GM21367 (cell line): Measurements from ENCODE around the gene ROS1.
"Not testable (repeated sequence)": the region's sequence is repeated elsewhere in the genome, so short reads cannot be mapped to it uniquely, and the experiment has no call there.

Source experiments
- ATAC-seq: cut with Tn5 transposase; IDR thresholded peaks from one replicate; pipeline ENCODE4 v1.9.1; 2021; ENCODE audit not compliant: unreplicated experiment

The ROS1 gene

GRCh38 chr6:117268924-117269323 lies 156.8 kb downstream of the ROS1 start:
- ATAC-seq: no peak

GRCh38 chr6:117267766-117268534 lies 157.8 kb downstream of the ROS1 start:
- ATAC-seq: no peak

- no peak for ATAC-seq
Measured at GRCh38 chr6:117267054-117267347, 158.7 kb downstream of the ROS1 start.

- ATAC-seq: no peak
Measured at GRCh38 chr6:117266257-117267053, 159.3 kb downstream of the ROS1 start.

GRCh38 chr6:117265410-117266256 lies 160.1 kb downstream of the ROS1 start, which contains the start of gene VGLL2:
VGLL2 (plus strand) TSS chr6:117265558; CDS start chr6:117265764, 206 bp downstream.
- ATAC-seq: no peak

GRCh38 chr6:117264692-117265409 lies 160.9 kb downstream of the ROS1 start:
- ATAC-seq: no peak

GRCh38 chr6:117264369-117264691 lies 161.4 kb downstream of the ROS1 start:
- no peak for ATAC-seq

GRCh38 chr6:117263353-117263927 lies 162.3 kb downstream of the ROS1 start:
- ATAC-seq: no peak

GRCh38 chr6:117262799-117263198 lies 162.9 kb downstream of the ROS1 start:
- no peak for ATAC-seq

GRCh38 chr6:117253785-117254184 lies 172.0 kb downstream of the ROS1 start:
- no peak for ATAC-seq

GRCh38 chr6:117244979-117245378 lies 180.8 kb downstream of the ROS1 start:
- not testable (repeated sequence) for ATAC-seq

- not testable (repeated sequence) for ATAC-seq
Measured at GRCh38 chr6:117244571-117244970, 181.2 kb downstream of the ROS1 start.
